IPS-NIHi7 (cell line): Measurements from ENCODE around the gene VEGFC.
A peak's percentile ranks its signal among the peaks of the same experiment; 100 is the strongest.

Experiments used
- DNase-seq: peaks from one replicate; pipeline ENCODE4 v3.0.0; 2012; ENCODE audit warnings: mixed read lengths; ENCODE audit errors: extremely low spot score

Gene VEGFC

DNA sequence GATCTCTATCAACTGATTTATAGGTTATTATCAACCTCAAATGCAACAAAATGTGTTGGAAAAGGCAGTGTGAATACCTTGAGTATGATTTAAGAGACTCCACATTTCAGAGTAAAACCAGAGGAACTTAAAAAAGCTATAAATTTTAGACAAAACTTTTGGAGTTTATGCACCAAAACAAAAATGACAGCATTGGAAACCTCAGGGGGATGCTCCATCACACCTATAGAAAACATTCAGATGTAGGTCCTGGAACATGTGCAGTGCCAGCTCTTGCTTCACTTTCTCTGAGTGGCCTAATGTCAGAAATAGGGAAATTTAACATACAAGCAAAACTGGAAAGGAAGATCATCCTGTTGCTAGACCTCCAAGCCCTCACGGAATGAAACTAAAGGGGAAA, 5.8 kb upstream of the VEGFC start:
- DNase-seq: no peak

DNA sequence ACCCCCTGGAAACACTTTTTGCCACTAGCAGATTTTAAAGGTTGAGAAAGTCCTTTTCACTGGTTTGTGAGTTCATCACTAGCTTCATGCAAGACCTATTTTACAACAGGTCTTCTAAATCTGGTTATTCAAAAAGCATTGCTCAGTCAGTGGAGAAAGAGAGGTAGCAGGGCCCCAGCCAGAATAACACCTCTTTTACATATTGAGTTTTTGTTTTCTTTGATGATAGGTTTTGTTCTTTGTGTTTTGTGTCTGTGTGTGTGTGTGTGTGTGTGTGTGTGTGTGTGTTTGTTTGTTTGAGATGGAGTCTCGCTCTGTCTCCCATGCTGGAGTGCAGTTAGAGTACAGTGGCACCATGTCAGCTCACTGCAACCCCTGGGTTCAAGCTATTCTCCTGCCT, 2.7 kb upstream of the VEGFC start:
- no peak for DNase-seq

DNA sequence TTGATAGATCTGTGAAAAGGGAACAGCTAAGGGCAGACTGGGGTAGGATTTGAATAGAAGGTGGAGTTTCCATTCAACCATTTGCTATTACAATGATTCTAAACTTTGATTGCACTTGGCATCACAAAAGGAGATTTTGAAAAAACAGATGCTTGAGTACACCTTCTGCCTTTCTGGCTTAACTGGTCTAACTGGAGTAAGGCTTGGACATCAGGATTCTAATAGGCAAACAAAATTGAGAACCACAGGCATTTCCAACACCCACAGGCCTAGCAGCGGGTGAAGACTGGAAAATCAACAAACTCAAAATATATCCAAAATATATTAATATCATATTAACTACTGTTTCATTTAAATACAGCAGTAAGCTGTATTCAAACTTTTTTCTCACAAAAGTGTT, 1.9 kb upstream of the VEGFC start:
- no peak for DNase-seq

DNA sequence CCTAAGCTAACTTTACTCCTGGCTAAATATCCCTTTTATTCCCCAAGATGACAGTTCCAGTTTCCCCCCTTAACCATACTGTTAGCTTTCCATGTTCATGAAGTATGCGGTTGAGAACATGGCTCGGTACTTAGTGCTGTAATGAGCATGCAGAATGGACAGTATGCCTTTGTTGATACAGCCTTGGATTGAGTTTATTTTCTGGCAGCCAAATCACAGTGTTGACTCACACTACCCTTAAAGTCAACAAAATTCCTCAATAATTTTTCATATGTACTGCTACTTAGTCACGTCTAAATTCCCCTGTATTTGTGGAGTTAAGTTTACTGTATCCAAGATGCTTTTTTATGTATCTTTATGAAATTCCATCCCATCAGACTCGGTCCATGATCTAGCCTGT, 1.4 kb upstream of the VEGFC start:
- DNase-seq: no peak

DNA sequence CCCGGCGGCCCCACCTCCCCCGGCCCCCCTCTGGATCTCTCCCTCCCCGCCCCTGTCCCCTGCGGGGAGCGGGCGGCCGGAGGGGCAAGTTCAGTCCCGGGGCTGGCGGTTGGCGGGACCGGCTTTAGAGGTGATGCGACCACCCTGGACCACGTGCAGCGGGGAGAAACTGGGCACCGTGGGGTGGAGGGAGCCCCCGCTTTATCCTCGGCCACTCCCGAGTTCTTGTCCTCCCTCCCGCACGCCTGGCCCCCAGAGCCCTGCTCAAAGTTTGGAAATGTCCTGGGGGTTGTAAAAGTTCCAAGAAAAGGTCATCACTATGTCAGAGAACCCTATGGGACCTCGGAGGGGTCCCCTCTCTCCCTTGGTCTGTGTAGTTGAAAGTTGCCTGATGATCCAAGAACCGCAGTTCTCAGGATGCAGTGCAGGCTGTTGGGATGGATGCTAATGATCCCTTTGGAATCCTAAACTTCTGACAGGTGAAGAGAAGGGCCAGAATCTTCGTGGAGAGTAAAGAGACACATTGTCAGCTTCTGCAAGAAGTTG, 411 bp upstream of the VEGFC start:
- peak; percentile 13 for DNase-seq

DNA sequence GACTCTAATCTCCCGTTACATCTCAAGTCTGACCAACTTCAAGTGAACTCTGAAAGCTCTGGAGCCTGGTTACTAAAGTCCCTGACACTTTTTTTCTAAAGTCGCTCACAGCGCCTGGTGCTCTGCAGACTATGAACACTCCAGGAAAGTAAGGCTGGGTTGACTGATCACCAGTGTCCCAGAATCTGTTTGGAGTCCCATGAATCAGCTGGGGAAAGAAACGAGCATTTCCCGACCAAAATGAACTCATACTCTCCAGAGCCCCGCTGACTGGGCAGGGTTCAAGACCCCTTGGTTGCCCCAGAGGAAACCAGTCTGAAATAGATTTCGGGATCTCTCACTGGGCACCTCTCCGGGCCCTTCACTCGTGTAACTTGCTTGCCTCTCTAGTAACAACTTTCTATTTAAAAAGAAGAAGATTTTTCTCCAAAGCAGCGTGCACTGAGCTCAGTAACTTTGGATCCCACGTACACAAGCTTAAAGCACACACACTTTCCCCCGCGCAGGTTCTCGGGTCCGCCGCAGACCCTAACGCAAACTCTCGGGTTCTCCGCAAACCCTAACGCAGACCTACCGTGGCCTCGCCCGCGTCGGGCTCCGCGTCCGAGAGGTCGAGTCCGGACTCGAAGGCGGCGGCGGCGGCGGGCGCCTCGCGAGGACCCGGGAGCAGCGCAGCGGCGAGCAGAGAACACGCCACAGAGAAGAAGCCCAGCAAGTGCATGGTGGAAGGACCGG, 964 bp downstream of the VEGFC start:
- DNase-seq: peak; percentile 30

DNA sequence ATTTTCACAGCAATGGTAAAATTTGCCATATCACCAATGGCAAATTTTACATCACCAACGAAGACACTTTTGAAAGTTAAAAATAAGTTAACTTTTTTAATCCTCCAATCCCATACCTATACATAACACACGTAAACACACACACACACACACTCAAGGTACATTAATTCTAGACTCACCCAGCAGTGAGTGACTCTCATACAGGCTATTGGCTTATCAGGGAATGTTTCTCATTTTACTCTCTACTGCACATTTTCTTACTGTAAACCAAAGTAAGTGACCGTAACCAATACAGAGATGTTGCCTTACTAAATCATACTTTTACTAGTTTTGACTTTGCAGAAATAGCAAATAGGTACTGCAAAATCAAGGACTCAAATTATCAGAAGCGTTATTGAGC, 2.3 kb downstream of the VEGFC start:
- no peak for DNase-seq

DNA sequence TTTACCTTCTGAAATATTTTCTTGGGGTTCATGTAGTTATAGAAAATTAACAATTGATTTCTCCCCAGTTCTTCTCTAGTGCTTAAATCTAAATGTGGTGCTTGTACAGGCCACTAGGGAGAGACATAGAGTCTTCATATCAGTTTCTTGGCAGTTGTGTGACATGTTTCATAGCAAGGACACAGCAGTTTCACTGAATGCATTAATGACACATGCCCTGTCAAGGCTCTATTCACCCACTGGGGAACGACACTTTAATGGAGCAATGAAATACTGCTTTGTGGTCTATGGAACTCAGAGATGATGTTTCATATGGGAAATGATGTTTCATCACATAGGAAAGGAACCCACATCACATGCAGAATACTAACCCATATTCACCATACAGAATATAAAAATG, 2.8 kb downstream of the VEGFC start:
- peak; percentile 33 for DNase-seq

DNA sequence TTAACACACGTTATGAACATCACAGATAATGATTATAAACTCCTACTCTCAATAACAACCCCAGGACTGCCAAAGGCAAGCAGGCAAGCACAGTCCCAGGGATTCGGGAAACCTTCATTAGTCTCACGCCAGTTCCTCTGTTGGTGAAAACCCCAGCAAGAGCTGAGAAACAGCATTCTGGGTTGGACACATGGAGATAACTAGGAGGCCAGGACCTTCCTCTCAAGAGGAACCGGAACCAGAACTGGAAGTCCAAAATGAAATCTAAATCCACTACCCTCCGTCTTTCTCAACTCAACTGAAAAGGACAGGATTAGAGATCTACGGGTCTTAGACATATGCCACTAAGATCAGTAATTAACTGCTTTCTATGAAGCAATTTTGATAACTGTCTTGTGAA, 3.8 kb downstream of the VEGFC start:
- DNase-seq: no peak

DNA sequence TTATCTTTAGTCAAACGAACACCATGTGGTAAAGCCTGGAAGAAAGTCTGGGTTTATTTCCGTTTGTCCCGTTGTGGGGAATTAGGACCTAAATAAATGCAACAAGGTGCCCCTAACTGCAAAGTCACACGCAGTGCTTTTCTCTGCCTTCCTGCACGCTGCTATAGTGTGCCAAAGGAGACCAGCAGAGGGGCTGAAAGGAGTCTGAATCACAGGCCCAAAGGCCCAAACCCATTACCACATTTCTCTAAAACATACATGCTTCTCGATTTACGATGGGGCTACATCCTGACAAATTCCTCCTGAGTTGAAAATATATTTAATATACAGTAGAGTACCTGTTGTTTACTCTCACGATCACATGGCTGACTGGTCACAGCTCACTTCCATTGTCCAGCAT, 4.5 kb downstream of the VEGFC start:
- DNase-seq: no peak

DNA sequence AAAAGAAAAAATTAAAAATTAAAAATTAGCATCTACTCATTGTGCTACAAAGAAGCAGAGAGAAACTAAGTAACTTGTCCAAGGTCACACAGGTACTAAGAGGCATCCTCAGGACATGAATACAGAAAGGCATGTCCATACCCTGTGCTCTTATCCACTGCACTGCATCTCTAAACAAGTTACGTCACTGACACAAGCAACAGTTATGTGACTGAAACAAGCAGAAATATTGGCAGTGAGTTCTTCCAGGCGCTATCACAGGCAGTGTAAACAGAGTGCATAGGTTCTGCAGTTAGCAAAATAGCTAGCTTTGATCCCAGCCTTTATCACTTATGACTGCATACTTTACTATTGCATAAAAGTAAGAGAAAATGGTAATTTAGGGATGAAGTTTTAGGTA, 7.9 kb downstream of the VEGFC start:
- no peak for DNase-seq

DNA sequence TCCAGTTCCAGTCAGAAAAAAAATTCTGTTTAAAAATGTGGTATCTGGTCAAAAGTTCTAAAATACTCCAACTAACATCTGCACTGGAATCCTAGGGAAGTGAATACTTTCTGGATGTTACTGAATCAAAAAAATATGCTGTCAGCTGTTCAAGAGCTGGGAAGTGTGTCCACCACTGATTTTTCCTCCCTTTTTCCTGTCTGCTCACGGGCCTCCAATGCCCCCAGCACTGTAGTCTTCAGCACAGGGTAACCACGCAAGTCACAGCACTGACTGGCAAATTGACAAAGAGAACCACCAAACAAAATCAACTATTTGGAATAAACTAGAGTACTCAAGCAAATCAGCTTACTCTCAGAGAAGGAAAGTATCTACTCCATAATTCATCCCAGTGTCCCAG, 9.9 kb downstream of the VEGFC start:
- DNase-seq: no peak

DNA sequence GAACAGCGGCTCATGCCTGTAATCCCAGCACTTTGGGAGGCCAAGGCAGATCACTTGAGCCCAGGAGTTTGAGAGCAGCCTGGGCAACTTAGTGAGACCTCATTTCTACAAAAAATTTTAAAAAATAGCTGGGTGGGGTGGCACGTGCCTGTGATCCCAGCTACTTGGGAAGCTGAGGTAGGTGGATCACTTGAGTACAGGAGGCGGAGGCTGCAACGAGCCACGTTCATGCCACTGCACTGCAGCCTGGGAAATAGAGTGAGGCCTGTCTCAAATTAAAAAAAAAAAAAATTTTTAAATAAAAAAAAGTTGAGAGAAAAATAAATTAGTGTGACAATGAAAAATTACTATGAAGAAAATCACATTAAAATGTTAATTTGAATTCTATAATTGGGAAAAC, 10.5 kb downstream of the VEGFC start:
- no peak for DNase-seq

DNA sequence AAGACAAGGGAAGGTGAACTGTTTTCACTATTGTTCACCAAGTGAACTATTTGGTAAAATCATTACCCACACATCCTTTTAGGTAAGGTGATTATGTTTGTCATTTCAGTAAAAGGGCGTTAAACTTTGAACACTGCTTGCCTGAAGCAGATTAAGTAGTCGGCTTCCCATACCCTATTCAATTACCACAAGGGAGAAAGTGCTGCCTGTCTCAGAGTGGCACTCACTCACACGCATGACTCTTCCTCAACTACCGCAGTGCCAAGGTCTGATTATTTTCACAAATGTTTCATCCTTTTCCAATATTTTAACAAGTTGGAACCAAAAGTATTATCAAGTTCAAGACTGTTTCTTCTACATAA, 11.0 kb downstream of the VEGFC start:
- no peak for DNase-seq

DNA sequence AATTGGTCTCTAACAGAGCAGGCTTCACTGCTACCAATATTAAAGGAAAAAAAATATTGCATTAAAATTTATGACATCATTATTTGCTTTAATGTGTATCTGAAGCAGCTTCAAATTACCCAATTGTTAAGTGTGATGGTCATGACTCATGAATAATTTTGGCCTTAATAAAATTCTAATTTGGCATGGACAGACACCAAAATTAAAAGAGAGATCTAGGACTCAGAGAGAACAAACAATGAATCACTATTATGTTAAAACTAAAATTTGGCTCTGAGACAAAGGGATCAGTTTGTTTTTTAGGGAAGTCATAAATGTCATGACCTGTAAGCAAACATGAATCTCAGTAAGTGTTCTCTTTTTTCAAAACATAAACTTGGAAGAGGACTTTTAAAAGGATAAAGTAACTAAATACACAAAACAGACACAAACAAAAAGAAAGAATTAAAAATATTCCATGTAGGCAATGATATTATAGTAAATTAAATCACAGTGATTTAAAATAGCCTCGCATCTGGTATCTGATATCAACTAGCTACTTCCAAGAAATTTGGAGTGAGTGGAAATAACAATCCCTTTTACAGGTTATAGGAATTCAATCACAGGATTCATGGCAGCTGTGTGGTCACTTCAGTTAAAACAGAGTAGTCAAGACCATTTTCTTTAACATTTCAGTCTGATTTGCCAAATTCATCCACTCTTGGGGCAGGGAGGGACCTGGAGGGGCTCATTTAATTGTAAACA, 11.6 kb downstream of the VEGFC start:
- no peak for DNase-seq

DNA sequence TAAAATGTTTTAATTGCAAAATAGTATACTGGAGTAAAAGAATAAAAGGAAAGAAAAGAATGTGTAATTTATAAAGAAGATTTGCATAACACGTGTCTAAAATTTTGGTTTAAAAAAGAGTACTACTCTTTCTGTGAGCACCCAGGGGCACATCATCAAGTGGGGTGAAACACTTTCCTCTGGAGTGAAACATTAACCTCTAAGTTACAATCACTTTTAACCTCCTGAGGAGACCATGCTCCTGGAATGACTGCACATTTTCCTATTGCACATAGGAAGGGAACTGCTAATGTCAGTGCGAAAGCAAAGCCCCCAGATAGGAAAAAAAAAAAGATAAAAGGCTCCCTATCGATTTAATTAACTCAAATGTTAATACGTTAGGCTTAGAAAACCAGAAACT, 13.3 kb downstream of the VEGFC start:
- no peak for DNase-seq

DNA sequence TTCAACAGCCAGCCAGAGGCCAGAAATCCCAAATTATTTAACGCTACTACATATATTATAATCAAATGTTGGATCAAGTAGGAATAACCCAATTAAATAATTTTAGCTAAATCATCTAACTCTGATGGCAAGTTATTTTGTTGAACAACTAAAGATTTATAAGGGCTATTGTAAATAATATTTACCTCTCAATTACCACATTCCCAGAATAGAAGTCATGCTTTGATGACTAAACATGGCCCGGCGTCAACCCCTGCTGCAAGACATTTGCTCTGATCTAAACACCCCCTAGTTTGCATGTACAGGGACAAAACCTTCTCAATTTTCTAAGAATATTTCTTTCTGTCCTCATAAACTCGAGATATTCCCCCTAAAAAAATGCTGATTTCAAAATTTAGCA, 14.2 kb downstream of the VEGFC start:
- no peak for DNase-seq

DNA sequence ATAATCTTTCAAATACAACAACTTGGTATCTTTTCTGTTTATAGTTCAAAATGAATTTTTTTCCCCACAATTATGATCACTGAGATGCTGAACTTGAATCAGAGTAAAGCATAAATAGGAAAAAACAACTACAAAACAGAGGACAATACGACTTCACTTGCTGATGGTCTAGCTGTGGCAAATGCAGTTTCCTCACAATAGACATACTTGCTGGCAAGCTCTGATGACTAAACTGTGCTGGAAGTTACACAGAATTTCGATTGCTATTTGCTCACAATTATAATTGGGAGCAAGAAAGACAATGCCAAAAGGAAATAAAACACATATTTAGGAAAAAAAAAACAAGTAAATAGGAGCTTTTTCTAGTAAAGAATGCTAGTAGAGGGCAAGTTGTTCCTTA, 14.7 kb downstream of the VEGFC start:
- no peak for DNase-seq

DNA sequence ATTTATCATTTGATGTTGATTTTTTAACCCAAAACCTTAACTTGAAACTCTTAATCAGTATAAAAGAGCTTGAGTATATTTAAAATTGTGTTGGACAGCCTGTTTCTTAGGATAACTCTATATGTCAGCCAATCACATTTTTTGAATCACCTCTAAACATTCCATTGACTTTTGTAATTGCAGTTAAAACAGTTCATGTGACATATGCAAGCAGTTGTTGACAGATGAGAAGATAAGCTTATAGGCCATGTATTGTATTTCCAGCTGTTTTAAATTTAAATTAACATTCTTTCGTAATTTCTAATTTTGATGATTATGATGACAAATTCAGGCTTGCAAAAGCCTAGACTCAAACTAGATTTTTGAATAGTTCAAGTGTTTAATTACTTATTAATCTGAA, 17.4 kb downstream of the VEGFC start:
- DNase-seq: no peak

DNA sequence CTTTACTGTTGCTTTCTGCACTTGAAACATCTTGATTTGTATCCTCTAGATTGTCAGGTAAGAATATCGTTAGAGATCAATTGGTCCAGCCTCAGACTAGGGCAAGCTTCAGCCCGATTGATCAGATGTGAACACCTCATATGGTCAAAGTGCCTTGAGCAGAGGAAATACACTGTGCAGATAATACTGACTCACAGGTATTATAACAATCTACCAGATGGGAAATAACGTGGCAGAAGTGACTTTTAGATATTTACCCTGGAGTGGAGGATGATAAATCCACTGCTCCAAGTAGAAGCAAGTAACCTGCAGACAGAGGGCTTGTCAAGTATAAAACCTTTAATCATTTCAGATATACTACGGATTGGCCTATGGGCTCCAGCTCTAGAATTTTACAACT, 17.9 kb downstream of the VEGFC start:
- no peak for DNase-seq

DNA sequence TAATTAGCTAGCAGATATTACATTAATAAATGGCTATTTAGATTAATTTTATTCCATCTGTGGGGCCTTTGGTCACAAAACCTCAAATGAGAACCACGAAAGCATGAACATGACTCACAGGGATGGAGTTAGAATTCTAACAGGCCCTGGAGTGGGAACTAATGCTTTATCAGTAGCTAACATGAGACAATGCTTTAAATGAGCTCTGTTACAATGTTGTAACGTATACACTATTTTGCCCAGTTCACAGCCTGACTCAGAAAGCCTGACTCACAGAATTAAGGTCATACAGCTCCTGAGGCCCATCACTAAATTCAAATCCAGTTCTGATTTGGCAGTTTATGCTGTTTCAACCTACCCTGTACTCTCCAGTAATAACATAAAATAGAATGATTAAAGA, 23.2 kb downstream of the VEGFC start:
- no peak for DNase-seq

DNA sequence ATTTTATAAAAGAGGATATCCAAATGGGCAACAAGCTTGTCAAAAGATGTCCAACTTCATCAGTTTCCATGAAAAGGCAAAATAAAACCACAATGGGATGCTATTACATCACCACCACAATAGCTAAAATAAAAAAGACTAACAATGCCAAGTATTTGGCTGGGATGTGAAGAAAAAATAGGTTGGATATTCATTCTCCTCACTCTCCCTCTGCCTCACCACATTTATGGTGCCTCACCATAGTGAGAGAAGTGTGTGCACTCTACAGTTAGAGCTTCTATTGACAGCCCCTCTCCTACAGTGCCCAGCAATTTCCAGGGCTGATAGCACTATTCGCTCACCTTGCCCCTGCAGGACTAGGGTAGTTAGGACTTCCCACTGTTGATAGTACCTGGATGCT, 25.5 kb downstream of the VEGFC start:
- DNase-seq: no peak

DNA sequence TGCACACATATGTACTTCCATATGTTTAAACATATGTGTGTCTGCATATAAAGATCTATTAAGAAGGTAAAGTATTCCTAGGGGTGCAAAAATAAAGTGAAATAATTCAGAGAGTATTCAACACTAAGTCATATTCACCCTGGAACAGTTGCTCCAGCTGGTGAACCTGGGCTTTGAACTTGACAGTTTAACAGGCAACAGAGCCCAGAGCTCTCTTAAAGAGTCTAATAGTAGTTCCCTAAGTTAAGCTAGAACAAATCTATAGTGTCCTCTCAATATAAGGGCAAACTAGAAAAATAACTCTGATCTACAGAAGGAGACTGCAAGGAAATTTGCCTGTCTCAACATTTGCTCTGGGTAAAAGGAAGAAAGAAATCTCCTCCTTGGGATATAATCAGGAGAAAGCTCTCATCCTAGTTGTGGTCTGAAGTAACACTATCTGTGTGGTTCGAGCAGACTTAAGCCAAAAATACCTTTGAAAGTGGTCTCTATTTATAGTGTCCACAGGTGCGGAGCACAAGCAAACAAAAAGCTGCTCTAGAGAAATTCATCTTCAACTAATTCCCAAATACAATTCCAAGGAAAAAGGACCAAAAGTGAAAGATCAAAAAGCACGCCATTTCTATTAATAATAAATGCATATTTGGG, 29.9 kb downstream of the VEGFC start:
- DNase-seq: no peak
